ENCODE measurements around the gene ADAM30.

ADAM30 gene

GRCh38 chr1:119885903-119886783 is 10.2 kb downstream of the ADAM30 start:
- DNase-seq (ENCODE audit: low read depth): peak; percentile 61
- no peak overlapping the region for H3K4me3 ChIP-seq (ENCODE audit: low read depth, low read length)
- no peak for TF ChIP-seq POLR2A (IDR thresholded peaks at IDR 0.05; ENCODE audit: extremely low read depth, insufficient read length)
- peak; percentile 76 for TF ChIP-seq CTCF (IDR thresholded peaks at IDR 0.05; ENCODE audit: low read depth, low read length)

- TF ChIP-seq POLR2A (IDR thresholded peaks at IDR 0.05; ENCODE audit: extremely low read depth, insufficient read length): no peak
- TF ChIP-seq MAX (IDR thresholded peaks at IDR 0.05; ENCODE audit: low read depth, low read length): no peak
- TF ChIP-seq CTCF (IDR thresholded peaks at IDR 0.05; ENCODE audit: low read depth, low read length): no peak
- no peak for TF ChIP-seq MYC (IDR thresholded peaks at IDR 0.05; ENCODE audit: low read depth, low read length)
- H3K4me3 ChIP-seq (ENCODE audit: low read depth, low read length): no peak overlapping the region
- no peak for DNase-seq (ENCODE audit: low read depth)
Measured at GRCh38 chr1:119884711-119885110, 11.6 kb downstream of the ADAM30 start.

- TF ChIP-seq MYC (IDR thresholded peaks at IDR 0.05; ENCODE audit: low read depth, low read length) (no peak), POLR2A (IDR thresholded peaks at IDR 0.05; ENCODE audit: extremely low read depth, insufficient read length) (no peak), CTCF (IDR thresholded peaks at IDR 0.05; ENCODE audit: low read depth, low read length) (no peak), MAX (IDR thresholded peaks at IDR 0.05; ENCODE audit: low read depth, low read length) (no peak)
- DNase-seq (ENCODE audit: low read depth): no peak
- H3K4me3 ChIP-seq (ENCODE audit: low read depth, low read length): no peak overlapping the region
Measured at GRCh38 chr1:119883826-119884225, 12.5 kb downstream of the ADAM30 start.

- no peak for DNase-seq (ENCODE audit: low read depth)
- TF ChIP-seq CTCF (IDR thresholded peaks at IDR 0.05; ENCODE audit: low read depth, low read length) (no peak), MYC (IDR thresholded peaks at IDR 0.05; ENCODE audit: low read depth, low read length) (no peak), POLR2A (IDR thresholded peaks at IDR 0.05; ENCODE audit: extremely low read depth, insufficient read length) (no peak), MAX (IDR thresholded peaks at IDR 0.05; ENCODE audit: low read depth, low read length) (no peak)
Measured at GRCh38 chr1:119882132-119883049, 13.9 kb downstream of the ADAM30 start.

GRCh38 chr1:119879510-119880434 is 16.5 kb downstream of the ADAM30 start:
- no peak overlapping the region for H3K4me3 ChIP-seq (ENCODE audit: low read depth, low read length)
- no peak for TF ChIP-seq POLR2A (IDR thresholded peaks at IDR 0.05; ENCODE audit: extremely low read depth, insufficient read length)
- no peak for TF ChIP-seq MAX (IDR thresholded peaks at IDR 0.05; ENCODE audit: low read depth, low read length)
- no peak for TF ChIP-seq CTCF (IDR thresholded peaks at IDR 0.05; ENCODE audit: low read depth, low read length)
- no peak for TF ChIP-seq MYC (IDR thresholded peaks at IDR 0.05; ENCODE audit: low read depth, low read length)
- DNase-seq (ENCODE audit: low read depth): no peak

More at GRCh38 chr1:119882132-119883049, 13.9 kb downstream of the ADAM30 start:
- H3K4me3 ChIP-seq (ENCODE audit: low read depth, low read length): no peak overlapping the region

All from NB4 (cell line).